SK-N-MC (cell line): ENCODE measurements around the gene TMEM163.

Experiments
- EZH2 ChIP-seq: fragments of 200-600 bp; sonication (generic); IDR thresholded peaks from one replicate; pipeline ENCODE4 v1.6.1; 2017; ENCODE audit warnings: antibody characterized with exemption
- FOXP2 ChIP-seq: optimal IDR thresholded peaks from 2 replicates; pipeline ENCODE3; 2011; ENCODE audit warnings: mild to moderate bottlenecking, moderate library complexity; ENCODE audit not compliant: insufficient read depth; ENCODE audit errors: extremely low read length, control extremely low read depth

GRCh38 chr2:134449157-134449556, 269.6 kb downstream of the TMEM163 start:
- TF ChIP-seq EZH2: no peak
- TF ChIP-seq FOXP2: no peak
